HT-29 (cell line): ENCODE data around the gene FOSB. TPM values are rescaled to one million over a fixed set of nuclear protein-coding genes. Genes with fewer than 3 reads are reported as not detected.
A peak's percentile ranks its signal among the peaks of the same experiment; 100 is the strongest.

Source experiments
- DNase-seq: peaks from one replicate; pipeline ENCODE4 v3.0.0-alpha.2; 2015; ENCODE audit warnings: low spot score
- small RNA-seq: library from RNA; depleted of rRNA; stranded (forward); fragments of <200 nt; gene quantifications from one replicate; pipeline ENCODE3, GENCODE V24; 2014
- total RNA-seq: library from RNA; depleted of rRNA; stranded (reverse); fragments of >200 nt; shearing (Covaris generic); gene quantifications from 2 replicates; pipeline ENCODE4 v1.2.3, GENCODE V29; 2014; rRNA removed

FOSB gene
- total RNA-seq, 1 experiment from 2014 or later = 253 TPM

- DNase-seq = no peak
Measured at GRCh38 chr19:45522010-45522941, 54.5 kb downstream of the FOSB start.

- peak; percentile 99 for DNase-seq
Measured at GRCh38 chr19:45523642-45524256, 56.0 kb downstream of the FOSB start.

- DNase-seq = no peak
Measured at GRCh38 chr19:45524575-45525129, 56.9 kb downstream of the FOSB start.

Small RNA genes within 50 kb of the gene (small RNA-seq; reads per million reads assigned to genes)
- gene MIR6088 = not detected

Other genes starting within 250 kb of the FOSB start
- not detected in 2 replicates for gene EXOC3L2, start 222.6 kb upstream of the FOSB start, total RNA-seq
- 8.3 and 9.5 TPM in 2 replicates for gene MARK4, start 216.7 kb upstream of the FOSB start, total RNA-seq
- gene CKM, start 145.1 kb upstream of the FOSB start, total RNA-seq = not detected in 2 replicates
- gene KLC3, start 127.2 kb upstream of the FOSB start, total RNA-seq = 0.05 and 0.64 TPM in 2 replicates
- gene ERCC2, start 97.4 kb upstream of the FOSB start, total RNA-seq = 40.9 and 49.8 TPM in 2 replicates
- gene PPP1R13L, start 62.9 kb upstream of the FOSB start, total RNA-seq = 47.8 and 48.0 TPM in 2 replicates
- gene POLR1G, start 61.4 kb upstream of the FOSB start, total RNA-seq = 51.7 and 68.2 TPM in 2 replicates
- gene ERCC1, start 44.1 kb upstream of the FOSB start, total RNA-seq = 154 and 159 TPM in 2 replicates
- gene RTN2, start 29.1 kb downstream of the FOSB start, total RNA-seq = 11.4 and 15.4 TPM in 2 replicates
- 9.8 and 15.3 TPM in 2 replicates for gene PPM1N, start 30.4 kb downstream of the FOSB start, total RNA-seq
- gene VASP, start 39.5 kb downstream of the FOSB start, total RNA-seq = 443 and 506 TPM in 2 replicates
- gene OPA3, start 116.8 kb downstream of the FOSB start, total RNA-seq = 20.5 and 23.0 TPM in 2 replicates
- not detected in 2 replicates for gene GPR4, start 134.2 kb downstream of the FOSB start, total RNA-seq
- 38.2 and 39.5 TPM in 2 replicates for gene EML2, start 171.4 kb downstream of the FOSB start, total RNA-seq
- gene GIPR, start 200.2 kb downstream of the FOSB start, total RNA-seq = 4.3 and 5.1 TPM in 2 replicates
- gene SNRPD2, start 224.0 kb downstream of the FOSB start, total RNA-seq = 802 and 867 TPM in 2 replicates
- gene QPCTL, start 224.7 kb downstream of the FOSB start, total RNA-seq = 34.7 and 36.4 TPM in 2 replicates